Measurements from ENCODE around the gene CAVIN1.
"Not testable (repeated sequence)": the region's sequence is repeated elsewhere in the genome, so short reads cannot be mapped to it uniquely, and the experiment has no call there.

The CAVIN1 gene

DNA sequence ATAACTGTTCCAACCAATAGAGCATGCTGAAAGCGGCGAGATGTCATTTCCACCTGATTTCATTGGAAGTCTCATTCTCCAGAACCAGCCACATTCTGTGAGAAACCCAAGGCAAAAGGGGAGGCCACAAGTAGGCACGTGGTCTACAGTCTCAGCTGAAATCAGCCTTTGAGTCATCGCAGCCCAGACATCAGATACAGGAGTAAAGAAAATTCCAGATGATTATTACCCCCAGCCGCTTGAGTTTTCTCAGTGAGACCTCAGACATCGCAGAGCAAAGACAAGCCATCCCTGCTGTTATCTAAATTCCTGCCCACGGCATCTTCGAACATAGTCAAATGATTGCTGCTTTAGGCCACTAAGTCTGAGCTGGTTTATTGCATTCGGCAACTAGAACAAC, 57.9 kb downstream of the CAVIN1 start:
- Mint-ChIP-seq H3K4me1 (ENCODE audit: low read depth) (peaks cover 62% of the 10 kb centered on the region), H3K27ac (no peak overlapping the region), H3K27me3 (ENCODE audit: low read depth) (no peaks in the 10 kb centered on the region), H3K4me3 (peak overlapping the region; percentile 4), H3K36me3 (ENCODE audit: low read depth) (peaks cover 17% of the 10 kb centered on the region), H3K9me3 (no peaks in the 10 kb centered on the region)
- peak; percentile 47 for DNase-seq (ENCODE audit: low spot score)

DNA sequence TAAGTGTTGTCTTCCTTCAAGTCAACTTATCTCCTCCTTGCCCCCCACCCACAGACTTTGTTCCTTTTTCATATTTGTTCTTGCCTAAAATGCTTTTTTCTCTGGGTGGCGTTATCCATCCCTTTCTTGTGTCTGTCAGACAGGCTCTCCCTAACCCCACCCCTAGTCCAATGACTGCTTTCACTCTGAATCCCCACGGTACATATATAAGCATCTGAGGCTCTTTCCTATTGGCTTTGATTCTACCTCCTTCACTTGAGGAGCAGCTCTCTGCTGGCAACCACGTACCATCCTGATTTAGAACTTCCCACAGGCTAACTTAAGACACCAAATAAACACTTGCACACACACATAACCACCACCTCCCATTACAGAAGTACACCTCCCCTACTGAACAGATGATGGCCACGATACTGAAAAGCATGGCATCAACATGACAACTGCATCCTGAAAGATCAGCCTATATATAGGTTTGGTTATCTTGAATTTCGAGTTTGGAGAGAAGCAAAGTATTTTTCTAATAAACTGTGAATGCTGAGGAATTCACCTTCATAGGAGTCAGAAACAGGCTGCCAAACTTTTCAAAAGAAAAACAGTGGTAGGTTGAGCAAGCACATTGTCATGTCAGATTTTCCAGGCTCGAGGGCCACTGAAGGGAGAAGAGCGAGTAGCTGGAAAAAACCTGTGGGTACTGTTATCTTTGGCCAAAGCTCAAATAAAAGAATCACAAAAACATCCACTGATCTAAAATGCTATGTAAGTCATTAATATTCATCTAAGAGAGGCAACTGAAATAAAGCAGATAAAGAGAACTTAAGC, 59.1 kb downstream of the CAVIN1 start:
- Mint-ChIP-seq H3K27me3 (ENCODE audit: low read depth) (no peaks in the 10 kb centered on the region), H3K36me3 (ENCODE audit: low read depth) (peaks cover 22% of the 10 kb centered on the region), H3K4me1 (ENCODE audit: low read depth) (peaks cover 62% of the 10 kb centered on the region), H3K27ac (peak overlapping the region; percentile 58), H3K4me3 (peak overlapping the region; percentile 9), H3K9me3 (no peaks in the 10 kb centered on the region)
- DNase-seq (ENCODE audit: low spot score) = peak; percentile 29

DNA sequence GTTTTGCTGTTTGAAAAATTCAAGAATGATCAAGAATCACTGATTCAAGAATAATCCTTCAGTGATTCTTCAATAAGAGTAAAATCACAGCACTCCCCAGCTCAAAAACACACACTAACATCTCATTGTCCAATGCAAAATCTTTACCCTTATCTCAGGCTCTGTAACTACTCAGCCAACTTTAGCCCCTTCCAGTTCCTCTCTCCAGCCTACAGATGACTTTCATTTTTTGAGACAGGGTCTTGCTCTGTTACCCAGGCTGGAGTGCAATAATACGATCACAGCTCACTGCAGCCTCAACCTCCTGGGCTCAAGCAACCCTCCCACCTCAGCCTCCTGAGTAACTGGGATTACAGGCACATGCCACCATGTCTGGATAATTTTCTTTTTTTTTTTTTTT, 59.8 kb downstream of the CAVIN1 start:
- Mint-ChIP-seq H3K4me1 (ENCODE audit: low read depth) (peaks cover 62% of the 10 kb centered on the region), H3K27me3 (ENCODE audit: low read depth) (no peaks in the 10 kb centered on the region), H3K9me3 (no peaks in the 10 kb centered on the region), H3K27ac (peak overlapping the region; percentile 13), H3K36me3 (ENCODE audit: low read depth) (peaks cover 23% of the 10 kb centered on the region), H3K4me3 (no peak overlapping the region)
- no peak for DNase-seq (ENCODE audit: low spot score)

DNA sequence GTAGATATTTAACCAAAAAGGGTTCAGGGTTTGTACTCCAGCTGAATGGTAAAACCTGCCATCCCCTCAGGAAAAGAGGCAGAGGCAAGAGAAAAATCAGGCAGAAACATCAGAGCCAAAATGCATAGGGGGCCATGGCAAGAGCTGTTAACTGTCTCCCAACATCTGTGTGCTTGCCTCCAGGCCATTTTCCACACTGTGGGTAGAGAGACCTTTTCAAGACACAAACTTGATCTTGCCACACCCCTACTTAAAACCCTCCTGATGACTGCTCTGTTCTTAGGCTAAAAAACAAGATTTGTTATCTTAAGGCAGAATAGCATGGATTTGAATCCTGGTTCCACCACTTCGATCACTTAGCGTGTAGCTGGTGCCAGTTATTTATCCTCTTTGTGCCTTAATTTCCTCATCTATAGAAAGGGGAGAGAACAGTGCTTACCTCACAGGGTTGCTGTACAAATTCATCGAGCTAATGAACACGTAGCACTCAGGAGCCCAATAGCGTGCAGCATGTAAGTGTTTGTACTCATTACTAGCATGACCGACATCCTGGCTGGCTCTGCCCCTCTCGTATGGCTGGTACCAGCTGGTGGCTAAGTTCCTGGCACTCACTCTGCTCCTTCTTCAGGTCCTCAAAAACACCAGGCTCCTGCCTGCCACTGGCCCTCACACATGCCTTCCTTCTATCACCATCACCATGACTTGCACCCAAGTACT, 60.7 kb downstream of the CAVIN1 start:
- Mint-ChIP-seq H3K4me3 (no peak overlapping the region), H3K4me1 (ENCODE audit: low read depth) (peaks cover 56% of the 10 kb centered on the region), H3K36me3 (ENCODE audit: low read depth) (peaks cover 23% of the 10 kb centered on the region), H3K27ac (peak overlapping the region; percentile 36), H3K27me3 (ENCODE audit: low read depth) (no peaks in the 10 kb centered on the region), H3K9me3 (no peaks in the 10 kb centered on the region)
- no peak for DNase-seq (ENCODE audit: low spot score)

DNA sequence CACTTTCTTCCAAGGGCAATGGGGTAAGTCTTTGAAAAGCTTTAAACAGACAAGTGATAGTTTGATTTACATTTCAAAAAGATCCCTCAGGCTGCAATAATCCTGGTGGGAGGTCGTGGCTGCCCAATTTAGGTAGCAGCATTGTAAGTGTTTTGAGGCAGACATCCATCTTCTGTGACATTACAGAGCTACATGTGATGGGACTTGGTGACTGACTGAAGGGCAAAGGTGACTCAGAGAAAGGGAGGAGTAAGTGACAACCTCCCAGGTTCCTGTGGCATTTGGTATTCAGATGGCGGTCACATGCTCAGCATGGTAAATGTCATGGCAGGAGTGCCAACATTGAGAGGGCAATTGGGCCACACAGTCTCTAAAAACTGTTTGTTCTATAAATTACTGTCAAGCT, 61.3 kb downstream of the CAVIN1 start:
- peaks cover 53% of the 10 kb centered on the region for H3K4me1 Mint-ChIP-seq (ENCODE audit: low read depth)
- H3K4me3 Mint-ChIP-seq = no peak overlapping the region
- peaks cover 23% of the 10 kb centered on the region for H3K36me3 Mint-ChIP-seq (ENCODE audit: low read depth)

DNA sequence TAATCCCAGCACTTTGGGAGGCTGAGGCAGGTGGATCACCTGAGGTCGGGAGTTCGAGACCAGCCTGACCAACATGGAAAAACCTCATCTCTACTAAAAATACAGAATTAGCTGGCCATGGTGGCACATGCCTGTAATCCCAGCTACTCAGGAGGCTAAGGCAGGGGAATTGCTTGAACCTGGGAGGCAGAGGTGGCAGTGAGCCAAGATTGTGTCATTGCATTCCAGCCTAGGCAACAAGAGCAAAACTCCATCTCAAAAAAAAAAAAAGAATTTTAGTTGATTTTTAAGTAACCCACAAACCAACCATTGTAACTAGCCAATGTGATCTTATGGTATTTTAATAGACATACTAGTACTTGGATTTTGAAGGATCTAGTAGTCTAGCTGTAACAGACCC, 62.7 kb downstream of the CAVIN1 start:
- H3K9me3 Mint-ChIP-seq; H3K4me3 Mint-ChIP-seq; H3K27me3 Mint-ChIP-seq (ENCODE audit: low read depth); DNase-seq (ENCODE audit: low spot score); H3K27ac Mint-ChIP-seq: not testable (repeated sequence)
- Mint-ChIP-seq H3K4me1 (ENCODE audit: low read depth) (peaks cover 52% of the 10 kb centered on the region), H3K36me3 (ENCODE audit: low read depth) (peaks cover 25% of the 10 kb centered on the region)

More for the DNA sequence above, 61.3 kb downstream of the CAVIN1 start:
- DNase-seq (ENCODE audit: low spot score) = peak; percentile 60
- H3K27me3 Mint-ChIP-seq (ENCODE audit: low read depth) = no peaks in the 10 kb centered on the region
- no peaks in the 10 kb centered on the region for H3K9me3 Mint-ChIP-seq
- peak overlapping the region; percentile 36 for H3K27ac Mint-ChIP-seq

DNA sequence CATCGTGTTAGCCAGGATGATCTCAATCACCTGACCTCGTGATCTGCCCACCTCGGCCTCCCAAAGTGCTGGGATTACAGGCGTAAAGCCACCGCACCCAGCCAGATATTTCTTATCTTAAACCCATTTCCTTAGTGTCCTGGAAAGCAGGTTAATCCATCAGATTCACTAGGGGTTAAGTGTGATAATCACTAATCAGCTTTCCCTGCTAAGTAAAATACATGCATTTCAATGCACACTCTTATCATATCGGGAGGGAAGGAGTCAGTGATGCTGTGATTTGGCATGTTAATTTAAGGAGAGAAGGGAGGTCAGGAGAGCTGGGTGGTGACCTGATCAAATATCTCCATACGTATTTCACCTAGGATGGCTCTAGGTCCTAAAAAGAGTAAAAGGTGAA, 63.9 kb downstream of the CAVIN1 start:
- DNase-seq (ENCODE audit: low spot score) = no peak
- H3K27ac Mint-ChIP-seq = no peak overlapping the region
- H3K4me3 Mint-ChIP-seq = no peak overlapping the region
- no peaks in the 10 kb centered on the region for H3K27me3 Mint-ChIP-seq (ENCODE audit: low read depth)
- peaks cover 22% of the 10 kb centered on the region for H3K36me3 Mint-ChIP-seq (ENCODE audit: low read depth)
- H3K9me3 Mint-ChIP-seq = no peaks in the 10 kb centered on the region
- H3K4me1 Mint-ChIP-seq (ENCODE audit: low read depth) = peaks cover 48% of the 10 kb centered on the region

DNA sequence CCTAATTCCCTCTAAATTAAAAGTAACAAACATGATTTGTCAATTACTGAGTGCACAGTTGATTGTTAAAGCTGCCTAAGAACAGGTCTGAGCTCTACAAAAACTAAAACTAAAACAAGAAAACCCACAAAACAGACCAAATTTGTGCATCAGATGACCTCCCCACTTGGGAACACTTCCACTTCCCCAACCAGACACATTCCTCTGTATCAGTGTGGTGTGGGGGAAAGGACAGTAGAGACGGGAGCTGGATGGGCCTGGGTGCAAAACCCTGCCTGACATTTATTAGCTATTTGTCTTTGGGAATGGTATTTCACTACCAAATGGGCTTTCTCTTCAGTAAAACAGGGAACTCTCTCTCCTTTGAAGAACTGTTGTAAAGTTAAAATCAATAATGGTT, 64.6 kb downstream of the CAVIN1 start:
- Mint-ChIP-seq H3K4me3 (no peak overlapping the region), H3K9me3 (no peaks in the 10 kb centered on the region), H3K27me3 (ENCODE audit: low read depth) (no peaks in the 10 kb centered on the region), H3K4me1 (ENCODE audit: low read depth) (peaks cover 44% of the 10 kb centered on the region), H3K27ac (peak overlapping the region; percentile 21), H3K36me3 (ENCODE audit: low read depth) (peaks cover 21% of the 10 kb centered on the region)
- DNase-seq (ENCODE audit: low spot score) = no peak

DNA sequence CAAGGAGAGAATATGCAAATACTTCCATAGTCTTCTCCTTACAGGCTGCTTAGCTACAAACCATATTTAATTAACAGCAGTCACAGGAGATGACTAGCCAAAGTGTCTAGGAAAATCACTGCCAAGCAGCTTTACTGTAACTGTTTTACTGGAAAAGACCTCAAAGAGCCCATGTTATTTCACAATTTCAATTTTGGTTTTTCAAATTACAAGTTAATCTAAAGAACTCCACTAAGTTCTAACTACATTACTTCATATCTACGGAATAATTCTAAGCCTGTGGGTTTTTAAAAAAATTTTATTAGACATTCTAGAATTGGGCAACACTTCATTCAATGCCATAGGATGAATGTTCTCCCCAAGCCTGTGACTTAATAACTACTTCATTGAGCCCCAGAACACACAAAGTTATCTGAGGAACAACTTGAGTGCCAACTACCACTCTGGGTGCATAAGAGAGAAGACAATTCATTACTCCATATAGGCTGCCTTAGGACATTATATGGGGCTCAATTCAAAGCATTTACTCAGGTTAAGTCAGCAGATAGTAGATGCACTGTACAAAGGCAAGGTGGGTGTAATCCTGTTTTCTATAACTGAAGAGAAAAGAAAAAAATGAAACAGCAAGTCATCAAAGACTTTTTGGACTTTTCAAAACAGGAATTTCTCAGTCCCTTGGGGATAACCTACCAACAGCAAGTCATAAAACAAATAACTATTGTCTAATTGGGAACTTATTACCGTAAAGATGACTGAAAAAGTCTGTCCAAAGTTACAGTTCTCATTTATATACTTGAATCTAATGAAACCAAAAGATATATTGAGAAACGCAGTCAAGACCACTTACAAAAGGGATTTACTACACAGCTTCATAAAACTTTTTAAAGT, 67.9 kb downstream of the CAVIN1 start:
- Mint-ChIP-seq H3K4me3 (no peak overlapping the region), H3K27ac (peak overlapping the region; percentile 31), H3K4me1 (ENCODE audit: low read depth) (peaks cover 27% of the 10 kb centered on the region), H3K36me3 (ENCODE audit: low read depth) (peaks cover 10% of the 10 kb centered on the region), H3K27me3 (ENCODE audit: low read depth) (no peaks in the 10 kb centered on the region), H3K9me3 (no peaks in the 10 kb centered on the region)
- no peak for DNase-seq (ENCODE audit: low spot score)
